ENCODE measurements around the gene SLCO3A1.

DNA sequence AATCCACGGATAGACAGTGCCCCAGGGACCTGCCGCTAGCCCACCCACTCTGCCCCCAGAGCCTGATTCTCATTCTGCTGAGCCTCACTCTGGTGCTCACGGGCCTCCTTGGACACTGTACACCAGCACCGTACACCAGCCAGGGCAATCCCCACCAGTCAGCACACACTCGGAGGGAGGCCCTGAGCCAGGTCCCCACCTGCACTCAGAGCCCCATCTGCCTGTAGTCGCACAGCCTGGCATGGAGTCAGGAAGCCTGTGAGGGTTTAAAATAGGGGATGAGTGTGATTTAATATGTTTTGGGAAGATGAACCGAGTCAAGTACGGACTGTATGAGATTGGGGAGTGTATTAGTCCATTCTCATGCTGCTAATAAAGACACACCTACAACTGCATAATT is 223.0 kb downstream of the SLCO3A1 start:
- TF ChIP-seq, protein P1, sequence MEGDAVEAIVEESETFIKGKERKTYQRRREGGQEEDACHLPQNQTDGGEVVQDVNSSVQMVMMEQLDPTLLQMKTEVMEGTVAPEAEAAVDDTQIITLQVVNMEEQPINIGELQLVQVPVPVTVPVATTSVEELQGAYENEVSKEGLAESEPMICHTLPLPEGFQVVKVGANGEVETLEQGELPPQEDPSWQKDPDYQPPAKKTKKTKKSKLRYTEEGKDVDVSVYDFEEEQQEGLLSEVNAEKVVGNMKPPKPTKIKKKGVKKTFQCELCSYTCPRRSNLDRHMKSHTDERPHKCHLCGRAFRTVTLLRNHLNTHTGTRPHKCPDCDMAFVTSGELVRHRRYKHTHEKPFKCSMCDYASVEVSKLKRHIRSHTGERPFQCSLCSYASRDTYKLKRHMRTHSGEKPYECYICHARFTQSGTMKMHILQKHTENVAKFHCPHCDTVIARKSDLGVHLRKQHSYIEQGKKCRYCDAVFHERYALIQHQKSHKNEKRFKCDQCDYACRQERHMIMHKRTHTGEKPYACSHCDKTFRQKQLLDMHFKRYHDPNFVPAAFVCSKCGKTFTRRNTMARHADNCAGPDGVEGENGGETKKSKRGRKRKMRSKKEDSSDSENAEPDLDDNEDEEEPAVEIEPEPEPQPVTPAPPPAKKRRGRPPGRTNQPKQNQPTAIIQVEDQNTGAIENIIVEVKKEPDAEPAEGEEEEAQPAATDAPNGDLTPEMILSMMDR (IDR thresholded peaks at IDR 0.05), result no peak
- TF ChIP-seq POLR2A (IDR thresholded peaks at IDR 0.05), result no peak

Measured in adrenal gland (tissue), 5 donors.